ENCODE results near the gene SPATA7. TPM values are rescaled to one million over a fixed set of nuclear protein-coding genes. Genes with fewer than 3 reads are reported as not detected.

Gene SPATA7
- polyA plus RNA-seq, 1 of the 3 experiments (the other 2 are of a cell fraction) = 3.5 TPM

- Histone ChIP-seq H3K4me3 (ENCODE audit: low read depth in 2 of 2, low read length in 1 of 2) (no peak overlapping the region), H3K9ac (no peak overlapping the region), H2AFZ (ENCODE audit: low read depth) (no peak overlapping the region), H3F3A (replicated peaks; ENCODE audit: insufficient read depth) (no peaks in the 10 kb centered on the region), H3K9me3 (no peaks in the 10 kb centered on the region), H3K79me2 (ENCODE audit: insufficient read depth) (no peaks in the 10 kb centered on the region), H3K27ac (ENCODE audit: low read depth in 2 of 2, low read length in 1 of 2) (no peak overlapping the region), H3K4me2 (no peak overlapping the region), H3K36me3 (replicated peaks in 1 of 2; ENCODE audit: control insufficient read depth in 1 of 2, insufficient read depth in 2 of 2, low read length in 1 of 2) (peaks cover 4 to 7% of the 10 kb centered on the region in 2 experiments), H3K27me3 (ENCODE audit: insufficient read depth) (no peaks in the 10 kb centered on the region), H3K9me2 (no peaks in the 10 kb centered on the region), H4K20me1 (ENCODE audit: insufficient read depth) (no peaks in the 10 kb centered on the region), H3K4me1 (ENCODE audit: control insufficient read depth in 1 of 2, insufficient read depth in 2 of 2, low read depth in 1 of 2, low read length in 1 of 2) (no peaks in the 10 kb centered on the region)
- WGBS (ENCODE audit: low lambda C conversion rate) = 75% methylated on average over 2 of the region's 2 CpGs
- TF ChIP-seq GATA2 (CRISPR knock-in tag; IDR thresholded peaks at IDR 0.05) (no peak), FOSL2 (IDR thresholded peaks at IDR 0.05; ENCODE audit: borderline replicate concordance, low read depth) (no peak), MAX (IDR thresholded peaks at IDR 0.05; ENCODE audit: low read depth) (no peak), SMC3 (IDR thresholded peaks at IDR 0.05; ENCODE audit: low read depth, low read length) (no peak)
- DNase-seq = no peak
- CTCF ChIA-PET = no interaction called here
- POLR2A ChIA-PET = no interaction called here
Measured at GRCh38 chr14:88439088-88439487, 53.6 kb downstream of the SPATA7 start.

- no peak overlapping the region for H3K27ac ChIP-seq (ENCODE audit: low read depth in 2 of 2, low read length in 1 of 2)
- H3K79me2 ChIP-seq (ENCODE audit: insufficient read depth) = no peaks in the 10 kb centered on the region
- no peaks in the 10 kb centered on the region for H3F3A ChIP-seq (replicated peaks; ENCODE audit: insufficient read depth)
- H3K9ac ChIP-seq = no peak overlapping the region
- H3K4me2 ChIP-seq = no peak overlapping the region
- H3K36me3 ChIP-seq (replicated peaks in 1 of 2; ENCODE audit: control insufficient read depth in 1 of 2, insufficient read depth in 2 of 2, low read length in 1 of 2) = peaks cover 0 to 11% of the 10 kb centered on the region in 2 experiments
- no peaks in the 10 kb centered on the region for H4K20me1 ChIP-seq (ENCODE audit: insufficient read depth)
- ChIA-PET CTCF (interaction anchor here (1.4 to 1.6 kb wide), 2 partner anchors 9 to 11 kb away, joined by 4 to 5 read pairs; no protein-coding TSS in a partner anchor), POLR2A (no interaction called here)
- H3K27me3 ChIP-seq (ENCODE audit: insufficient read depth) = no peaks in the 10 kb centered on the region
- WGBS (ENCODE audit: low lambda C conversion rate) = 77% methylated on average over 4 of the region's 4 CpGs
- no peak overlapping the region for H3K4me3 ChIP-seq (ENCODE audit: low read depth in 2 of 2, low read length in 1 of 2)
- no peak for DNase-seq
- no peak for TF ChIP-seq MAX (IDR thresholded peaks at IDR 0.05; ENCODE audit: low read depth)
- TF ChIP-seq RFX5 (IDR thresholded peaks at IDR 0.05; ENCODE audit: low read length) = no peak
- TF ChIP-seq RCOR1 (IDR thresholded peaks at IDR 0.05; ENCODE audit: low read length) = no peak
- no peak for TF ChIP-seq EP300 (IDR thresholded peaks at IDR 0.05; ENCODE audit: borderline replicate concordance in 1 of 2, low read depth in 1 of 2, low read length in 1 of 2)
- no peak for TF ChIP-seq SMC3 (IDR thresholded peaks at IDR 0.05; ENCODE audit: low read depth, low read length)
- no peak for TF ChIP-seq MEF2A (IDR thresholded peaks at IDR 0.05; ENCODE audit: borderline replicate concordance, low read depth)
- no peak for TF ChIP-seq SIN3A (IDR thresholded peaks at IDR 0.05; ENCODE audit: borderline replicate concordance, low read depth, low read length)
- no peak for TF ChIP-seq NRF1 (IDR thresholded peaks at IDR 0.05; ENCODE audit: low read depth, low read length)
- no peaks in the 10 kb centered on the region for H3K9me2 ChIP-seq
- no peaks in the 10 kb centered on the region for H3K4me1 ChIP-seq (ENCODE audit: control insufficient read depth in 1 of 2, insufficient read depth in 2 of 2, low read depth in 1 of 2, low read length in 1 of 2)
- no peaks in the 10 kb centered on the region for H3K9me3 ChIP-seq
- H2AFZ ChIP-seq (ENCODE audit: low read depth) = no peak overlapping the region
Measured at GRCh38 chr14:88452231-88452630, 66.8 kb downstream of the SPATA7 start.

GRCh38 chr14:88454886-88455285 lies 69.4 kb downstream of the SPATA7 start:
- Histone ChIP-seq H3K36me3 (replicated peaks in 1 of 2; ENCODE audit: control insufficient read depth in 1 of 2, insufficient read depth in 2 of 2, low read length in 1 of 2) (peaks cover 0 to 11% of the 10 kb centered on the region in 2 experiments), H4K20me1 (ENCODE audit: insufficient read depth) (no peaks in the 10 kb centered on the region), H3K4me2 (no peak overlapping the region), H3K9me2 (no peaks in the 10 kb centered on the region), H2AFZ (ENCODE audit: low read depth) (no peak overlapping the region), H3K4me1 (ENCODE audit: control insufficient read depth in 1 of 2, insufficient read depth in 2 of 2, low read depth in 1 of 2, low read length in 1 of 2) (no peaks in the 10 kb centered on the region), H3K79me2 (ENCODE audit: insufficient read depth) (no peaks in the 10 kb centered on the region), H3K27me3 (ENCODE audit: insufficient read depth) (no peaks in the 10 kb centered on the region), H3K27ac (ENCODE audit: low read depth in 2 of 2, low read length in 1 of 2) (no peak overlapping the region), H3F3A (replicated peaks; ENCODE audit: insufficient read depth) (no peaks in the 10 kb centered on the region), H3K4me3 (ENCODE audit: low read depth in 2 of 2, low read length in 1 of 2) (no peak overlapping the region), H3K9me3 (no peaks in the 10 kb centered on the region), H3K9ac (no peak overlapping the region)
- CTCF ChIA-PET = interaction anchor here (0.8 to 2.1 kb wide), 4 partner anchors 8 to 266 kb away, joined by 3 to 5 read pairs (median 4); no protein-coding TSS in a partner anchor
- 71% methylated on average over 2 of the region's 2 CpGs for WGBS (ENCODE audit: low lambda C conversion rate)
- no peak for DNase-seq
- POLR2A ChIA-PET = no interaction called here
- TF ChIP-seq RXRA (IDR thresholded peaks at IDR 0.05; ENCODE audit: borderline replicate concordance, low read depth) (no peak), TAF1 (IDR thresholded peaks at IDR 0.05; ENCODE audit: borderline replicate concordance, low read depth, low read length) (no peak), IRF3 (IDR thresholded peaks at IDR 0.05; ENCODE audit: low read depth, low read length) (no peak), ZBTB33 (IDR thresholded peaks at IDR 0.05; ENCODE audit: borderline replicate concordance, low read depth) (no peak), PBX3 (IDR thresholded peaks at IDR 0.05) (no peak), EP300 (IDR thresholded peaks at IDR 0.05; ENCODE audit: borderline replicate concordance in 1 of 2, low read depth in 1 of 2, low read length in 1 of 2) (no peak), MEF2A (IDR thresholded peaks at IDR 0.05; ENCODE audit: borderline replicate concordance, low read depth) (no peak), SIN3A (IDR thresholded peaks at IDR 0.05; ENCODE audit: borderline replicate concordance, low read depth, low read length) (no peak)

Data from SK-N-SH (cell line).